SK-N-MC (cell line): ENCODE data around the gene FNDC10.

Experiments used
- EZH2 ChIP-seq: fragments of 200-600 bp; sonication (generic); IDR thresholded peaks from one replicate; pipeline ENCODE4 v1.6.1; 2017; ENCODE audit warnings: antibody characterized with exemption
- POLR2AphosphoS5 ChIP-seq: IDR thresholded peaks from 2 replicates; pipeline ENCODE4 v1.6.1; 2012; ENCODE audit warnings: mild to moderate bottlenecking, low read depth, low read length, borderline replicate concordance

DNA sequence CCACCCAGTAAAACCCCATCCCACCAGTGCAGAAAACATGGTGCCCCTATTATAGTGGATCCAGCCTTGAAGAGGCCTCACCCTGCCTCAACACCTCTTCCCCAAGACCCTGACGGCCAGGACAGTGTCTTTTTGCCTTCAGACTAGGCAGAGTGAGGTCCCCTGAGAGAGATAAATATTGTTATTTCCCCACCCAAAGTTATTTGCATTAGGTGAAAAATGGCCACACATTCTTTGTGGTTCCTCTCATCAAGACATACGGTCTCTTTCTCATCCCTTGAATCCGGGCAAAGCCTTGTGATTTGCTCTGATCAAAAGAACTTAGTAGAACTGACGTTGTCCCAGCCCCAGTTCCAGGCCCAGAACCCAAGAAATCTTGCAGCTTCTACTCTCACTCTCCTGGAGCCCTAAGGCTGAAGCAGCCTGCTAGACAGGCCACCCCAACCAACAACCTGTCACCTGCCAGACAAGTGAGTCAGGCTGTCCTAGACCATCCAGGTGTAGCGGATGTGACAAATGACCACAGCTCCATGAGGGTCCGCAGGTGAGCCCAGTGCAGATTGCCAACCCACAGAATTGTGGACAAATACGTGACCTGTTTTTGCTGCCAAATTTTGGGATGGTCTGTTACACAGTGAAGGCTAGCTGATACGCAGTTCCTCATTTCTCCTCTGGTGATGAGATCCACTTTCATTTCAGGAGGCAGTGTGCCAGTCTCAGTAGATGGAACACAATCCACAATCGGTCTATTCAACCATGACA lies 17.2 kb downstream of the FNDC10 start:
- TF ChIP-seq POLR2AphosphoS5 (no peak), EZH2 (no peak)
